HCT116 (cell line): ENCODE measurements around the gene CNR2. TPM values are rescaled to one million over a fixed set of nuclear protein-coding genes. Genes with fewer than 3 reads are reported as not detected.

Experiments used
- ATAC-seq: fragments of 200-7000 bp; cut with Tn5 transposase; 2 replicates; pipeline ENCODE4 v1.9.1; 2020; ENCODE audit warnings: mild to moderate bottlenecking, moderate library complexity
- BruUV-seq: library from RNA; stranded (reverse); fragments of 400-500 nt; replicated peaks from 2 replicates; lab custom pipeline; 2021; lab: Mats Ljungman, UMichigan
- CTCF ChIA-PET: fragments of 300-600 bp; sonication (Branson Sonifier 250); formaldehyde crosslinking; loops from one replicate; lab custom pipeline; 2021; ENCODE audit warnings: antibody characterized with exemption; lab: Charles Lee
- POLR2A ChIA-PET: fragments of 300-600, 350-600 bp; sonication (Branson Sonifier 250); formaldehyde crosslinking; loops from one replicate; lab custom pipeline; 2021; ENCODE audit warnings: antibody characterized with exemption; lab: Charles Lee
- RAD21 ChIA-PET, 2 experiments: fragments of 300-600 bp; sonication (Branson Sonifier 250); formaldehyde crosslinking; loops; one replicate each; lab custom pipeline; 2023; ENCODE audit warnings: low total read pairs in 2 of 2; ENCODE audit not compliant: uncharacterized antibody in 2 of 2, unreplicated experiment in 2 of 2, low non-redundant PET in 1 of 2; lab: Charles Lee
- DNase-seq: peaks from one replicate; pipeline ENCODE4 v3.0.0-alpha.2; 2010; ENCODE audit warnings: low read depth, low spot score
- H2AFZ ChIP-seq: fragments of 200-600 bp; shearing (Covaris generic), sonication (generic); 2 replicates; pipeline ENCODE4 v1.6.1; 2017; ENCODE audit warnings: low read depth, mixed run types, mixed read lengths, antibody characterized with exemption, low read length; ENCODE audit not compliant: poor library complexity, severe bottlenecking
- H3K27ac ChIP-seq: 2 replicates; pipeline ENCODE4 v1.5.1; 2012; ENCODE audit warnings: low read depth, low read length
- H3K27me3 ChIP-seq: fragments of 200-600 bp; sonication (generic); 2 replicates; pipeline ENCODE4 v1.6.1; 2016; ENCODE audit warnings: mixed run types, low read length, mixed read lengths; ENCODE audit not compliant: insufficient read depth
- H3K36me3 ChIP-seq, 2 experiments: fragments of 200-500 bp in 1 of 2; fragments of 200-600 bp in 1 of 2; sonication (Bioruptor generic) in 1 of 2; sonication (generic) in 1 of 2; 2 replicates each; pipeline versions ENCODE4 v1.5.1 to v1.6.1; 2014 to 2016; ENCODE audit warnings: low read length in 2 of 2, inconsistent platforms in 1 of 2, mixed read lengths in 1 of 2, mixed run types in 1 of 2; ENCODE audit not compliant: insufficient read depth in 2 of 2, control insufficient read depth in 1 of 2
- H3K4me1 ChIP-seq, 2 experiments: fragments of 200-600 bp in 1 of 2; sonication (generic) in 1 of 2; 2 replicates each; pipeline versions ENCODE4 v1.5.1 to v1.6.1; 2012 to 2017; ENCODE audit warnings: low read length in 2 of 2, inconsistent platforms in 1 of 2, mild to moderate bottlenecking in 1 of 2, mixed read lengths in 1 of 2, mixed run types in 1 of 2, moderate library complexity in 1 of 2; ENCODE audit not compliant: insufficient read depth in 2 of 2, control insufficient read depth in 1 of 2
- H3K4me2 ChIP-seq: fragments of 200-600 bp; sonication (generic); 2 replicates; pipeline ENCODE4 v1.6.1; 2017; ENCODE audit warnings: mixed run types, low read length, mixed read lengths
- H3K4me3 ChIP-seq, 2 experiments: fragments of 200-600 bp in 1 of 2; sonication (generic) in 1 of 2; replicated peaks in 1 of 2; 2 replicates each; pipeline ENCODE4 v1.5.1; 2011 to 2016; ENCODE audit warnings: low read length in 2 of 2, control low read depth in 1 of 2, low read depth in 1 of 2, mild to moderate bottlenecking in 1 of 2, mixed read lengths in 1 of 2, mixed run types in 1 of 2
- H3K79me2 ChIP-seq: fragments of 200-600 bp; sonication (generic); 2 replicates; pipeline ENCODE4 v1.6.1; 2017; ENCODE audit warnings: mild to moderate bottlenecking, mixed run types, low read length, moderate library complexity, mixed read lengths; ENCODE audit not compliant: insufficient read depth
- H3K9ac ChIP-seq: fragments of 200-600 bp; sonication (generic); 2 replicates; pipeline ENCODE4 v1.6.1; 2016; ENCODE audit warnings: low read length, mixed read lengths
- H3K9me2 ChIP-seq: fragments of 200-600 bp; sonication (generic), shearing (Covaris generic); 2 replicates; pipeline ENCODE4 v1.6.1; 2017; ENCODE audit warnings: mixed run types, mild to moderate bottlenecking, moderate library complexity; ENCODE audit not compliant: insufficient read depth
- H3K9me3 ChIP-seq, 2 experiments: fragments of 200-500 bp in 1 of 2; fragments of 200-600 bp in 1 of 2; sonication (Bioruptor generic) in 1 of 2; sonication (generic) in 1 of 2; 2 replicates each; pipeline ENCODE4 v1.6.1; 2014 to 2017; ENCODE audit warnings: low read length in 2 of 2, mixed read lengths in 2 of 2, inconsistent platforms in 1 of 2, low read depth in 1 of 2, mild to moderate bottlenecking in 1 of 2, mixed run types in 1 of 2, moderate library complexity in 1 of 2; ENCODE audit not compliant: control insufficient read depth in 1 of 2, insufficient read depth in 1 of 2
- H4K20me1 ChIP-seq: fragments of 200-600 bp; sonication (generic), shearing (Covaris generic); 2 replicates; pipeline ENCODE4 v1.6.1; 2017; ENCODE audit warnings: mixed run types, mild to moderate bottlenecking, moderate library complexity; ENCODE audit not compliant: insufficient read depth
- CTCF ChIP-seq, 3 experiments: fragments of 200-600 bp in 1 of 3; sonication (generic) in 1 of 3; IDR thresholded peaks in 2 of 3; conservative IDR thresholded peaks in 1 of 3; 2 replicates each; pipeline ENCODE4 v1.5.1; 2012 to 2017; ENCODE audit warnings: low read depth in 2 of 3, low read length in 2 of 3, antibody characterized with exemption in 1 of 3, borderline replicate concordance in 1 of 3, control low read depth in 1 of 3, mild to moderate bottlenecking in 1 of 3, mixed read lengths in 1 of 3, mixed run types in 1 of 3, moderate library complexity in 1 of 3; ENCODE audit not compliant: insufficient read depth in 1 of 3
- ELF1 ChIP-seq: IDR thresholded peaks from 2 replicates; pipeline ENCODE4 v1.6.1; 2012; ENCODE audit warnings: low read depth, borderline replicate concordance
- EZH2 ChIP-seq: fragments of 200-600 bp; sonication (generic); IDR thresholded peaks from 2 replicates; pipeline ENCODE4 v1.6.1; 2017; ENCODE audit warnings: antibody characterized with exemption, mixed run types
- EZH2phosphoT487 ChIP-seq: fragments of 200-600 bp; IDR thresholded peaks from 2 replicates; pipeline ENCODE4 v1.6.1; 2018; ENCODE audit warnings: antibody characterized with exemption, borderline replicate concordance
- POLR2A ChIP-seq: IDR thresholded peaks from 2 replicates; pipeline ENCODE4 v1.7.0; 2011; ENCODE audit warnings: borderline replicate concordance; ENCODE audit not compliant: insufficient read depth, insufficient read length; ENCODE audit errors: extremely low read depth
- intact Hi-C: fragments of 100-400 bp; cut with micrococcal nuclease; formaldehyde crosslinking; loops from 2 replicates; pipeline ENCODE4 v1.10.0; 2022
- total RNA-seq: library from RNA; stranded (reverse); gene quantifications from one replicate; pipeline ENCODE4 v1.2.1, GENCODE V29; 2021; ENCODE audit not compliant: unreplicated experiment

The CNR2 gene
- total RNA-seq, 1 experiment from 2014 or later = 0.05 TPM

DNA sequence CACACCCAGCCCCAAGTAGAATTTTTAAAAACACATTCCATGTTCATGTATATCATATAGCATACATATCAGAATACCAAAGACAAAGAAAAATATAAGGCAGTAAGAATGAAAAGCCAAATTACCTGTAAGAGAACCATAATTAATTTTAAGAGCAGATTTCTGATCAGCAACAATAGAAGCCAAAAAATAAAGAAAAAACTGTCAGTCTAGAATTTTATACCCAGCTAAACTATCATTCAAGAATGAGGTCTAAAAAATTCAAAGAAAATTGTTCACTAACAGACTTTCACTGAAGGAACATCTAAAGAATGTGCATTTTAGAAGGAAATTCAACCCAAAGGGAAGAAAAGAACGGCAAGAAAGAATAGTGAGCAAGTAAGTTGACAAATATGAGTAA is 34.5 kb downstream of the CNR2 start:
- CTCF ChIA-PET = no interaction called here
- Histone ChIP-seq H4K20me1 (no peaks in the 10 kb centered on the region), H3K9me2 (no peaks in the 10 kb centered on the region), H3K27ac (no peak overlapping the region), H3K9ac (no peak overlapping the region)
- intact Hi-C loops = no loop called here
- TF ChIP-seq EZH2phosphoT487 (no peak), POLR2A (no peak)
- TF ChIP-seq, all 23 proteins: peak for 0
- no peak for ATAC-seq
- POLR2A ChIA-PET = no interaction called here
- Histone ChIP-seq H3K27me3 (no peaks in the 10 kb centered on the region), H3K4me1 (no peaks in the 10 kb centered on the region), H3K9me3 (peaks cover 6 to 10% of the 10 kb centered on the region in 2 experiments; a peak in 1 of 4 replicates), H3K79me2 (no peaks in the 10 kb centered on the region), H3K4me3 (no peak overlapping the region), H3K36me3 (no peaks in the 10 kb centered on the region), H2AFZ (no peak overlapping the region), H3K4me2 (no peak overlapping the region)
- BruUV-seq = no TSS peak
- RAD21 ChIA-PET = no interaction called here
- no peak for DNase-seq

- DNase-seq = no peak
- CTCF ChIA-PET = no interaction called here
- Histone ChIP-seq H3K36me3 (no peaks in the 10 kb centered on the region), H3K27me3 (no peaks in the 10 kb centered on the region), H3K79me2 (no peaks in the 10 kb centered on the region), H3K4me3 (no peak overlapping the region), H3K9me2 (no peaks in the 10 kb centered on the region), H4K20me1 (no peaks in the 10 kb centered on the region), H3K9me3 (peaks cover 6 to 10% of the 10 kb centered on the region in 2 experiments; a peak in 1 of 4 replicates), H3K27ac (no peak overlapping the region), H3K4me1 (no peaks in the 10 kb centered on the region), H3K9ac (no peak overlapping the region), H2AFZ (no peak overlapping the region), H3K4me2 (no peak overlapping the region)
- BruUV-seq = no TSS peak
- RAD21 ChIA-PET = no interaction called here
- POLR2A ChIA-PET = no interaction called here
- intact Hi-C loops = no loop called here
- ATAC-seq = no peak
- TF ChIP-seq EZH2 (no peak), CTCF (IDR thresholded peaks at IDR 0.05 in 2 of 3, conservative IDR thresholded peaks at IDR 0.05 in 1 of 3; ENCODE audit: borderline replicate concordance in 1 of 3, insufficient read depth in 1 of 3, low read depth in 2 of 3, low read length in 2 of 3) (no peak), ELF1 (no peak)
- TF ChIP-seq, all 23 proteins: peak for 0
Measured at GRCh38 chr1:23875382-23875781, 37.8 kb downstream of the CNR2 start.
